Keratinocyte (primary cell): ENCODE results near the gene GOT1. TPM values are rescaled to one million over a fixed set of nuclear protein-coding genes. Genes with fewer than 3 reads are reported as not detected.

Experiments used
- DNase-seq: peaks from one replicate; pipeline ENCODE4 v3.0.0-alpha.2; 2011; ENCODE audit warnings: low read depth, missing footprints, low spot score
- FAIRE-seq: peaks from 2 replicates; lab custom pipeline; 2011; peaks lifted over from hg19 to GRCh38; lab: Jason Lieb, UNC
- H2AFZ ChIP-seq: 2 replicates; pipeline ENCODE4 v1.6.0; 2012; ENCODE audit warnings: low read length, control low read depth, inconsistent platforms; ENCODE audit not compliant: control insufficient read depth
- H3K27ac ChIP-seq: 2 replicates; pipeline ENCODE4 v1.5.1; 2011; ENCODE audit warnings: low read length; ENCODE audit not compliant: control insufficient read depth, insufficient read depth
- H3K27me3 ChIP-seq: 3 replicates; pipeline ENCODE4 v1.6.0; 2011; ENCODE audit warnings: low read length; ENCODE audit not compliant: control insufficient read depth, insufficient read depth; ENCODE audit errors: extremely low read depth
- H3K36me3 ChIP-seq, 2 experiments: 2 replicates in 1 of 2; 3 replicates in 1 of 2; pipeline ENCODE4 v1.5.1; 2011; ENCODE audit warnings: low read length in 2 of 2, mild to moderate bottlenecking in 1 of 2; ENCODE audit not compliant: control insufficient read depth in 2 of 2, insufficient read depth in 2 of 2; ENCODE audit errors: extremely low read depth in 1 of 2
- H3K4me1 ChIP-seq: 3 replicates; pipeline ENCODE4 v1.5.1; 2011; ENCODE audit warnings: low read length; ENCODE audit not compliant: control insufficient read depth, insufficient read depth; ENCODE audit errors: extremely low read depth
- H3K4me2 ChIP-seq: 3 replicates; pipeline ENCODE4 v1.6.0; 2011; ENCODE audit warnings: low read depth, low read length; ENCODE audit not compliant: control insufficient read depth, insufficient read depth; ENCODE audit errors: extremely low read depth
- H3K4me3 ChIP-seq, 3 experiments: fragments of 200-600 bp in 1 of 3; sonication (generic) in 1 of 3; 2 replicates in 2 of 3; 3 replicates in 1 of 3; pipeline ENCODE4 v1.5.1; 2011 to 2016; ENCODE audit warnings: low read length in 3 of 3, mild to moderate bottlenecking in 3 of 3, control low read depth in 2 of 3, inconsistent platforms in 1 of 3, low read depth in 1 of 3, mixed read lengths in 1 of 3, mixed run types in 1 of 3, moderate library complexity in 1 of 3; ENCODE audit not compliant: control insufficient read depth in 2 of 3, insufficient read depth in 2 of 3; ENCODE audit errors: extremely low read depth in 1 of 3
- H3K79me2 ChIP-seq: 2 replicates; pipeline ENCODE4 v1.6.0; 2012; ENCODE audit warnings: low read length; ENCODE audit not compliant: control insufficient read depth, insufficient read depth
- H3K9ac ChIP-seq: 3 replicates; pipeline ENCODE4 v1.6.0; 2011; ENCODE audit warnings: low read length; ENCODE audit not compliant: control insufficient read depth, insufficient read depth; ENCODE audit errors: extremely low read depth
- H3K9me1 ChIP-seq: 3 replicates; pipeline ENCODE4 v1.6.0; 2011; ENCODE audit warnings: low read length; ENCODE audit not compliant: control insufficient read depth, insufficient read depth; ENCODE audit errors: extremely low read depth
- H3K9me3 ChIP-seq: 2 replicates; pipeline ENCODE4 v1.5.1; 2012; ENCODE audit warnings: low read depth, low read length; ENCODE audit not compliant: control insufficient read depth
- H4K20me1 ChIP-seq: 3 replicates; pipeline ENCODE4 v1.6.0; 2011; ENCODE audit warnings: low read length; ENCODE audit not compliant: control insufficient read depth, insufficient read depth; ENCODE audit errors: extremely low read depth
- CTCF ChIP-seq, 3 experiments: IDR thresholded peaks in 1 of 3; conservative IDR thresholded peaks in 1 of 3; optimal IDR thresholded peaks in 1 of 3; 2 replicates in 2 of 3; 3 replicates in 1 of 3; pipeline versions ENCODE3 to v1.5.1; 2011; ENCODE audit warnings: low read length in 3 of 3, mild to moderate bottlenecking in 3 of 3, moderate library complexity in 2 of 3, control low read depth in 1 of 3, inconsistent platforms in 1 of 3; ENCODE audit not compliant: insufficient read depth in 2 of 3; ENCODE audit errors: extremely low read depth in 1 of 3
- EZH2 ChIP-seq: IDR thresholded peaks from one replicate; pipeline ENCODE4 v1.6.1; 2012; ENCODE audit warnings: inconsistent platforms, mild to moderate bottlenecking, low read length, moderate library complexity
- dilution Hi-C: fragments of 300-500 bp; cut with MboI; formaldehyde crosslinking; loops from one replicate; pipeline ENCODE4 v1.7.0; 2020; ENCODE audit warnings: low sequenced_read_pairs; ENCODE audit not compliant: extremely low pct_ligation_motif_present
- polyA plus RNA-seq, 5 experiments: library from polyadenylated mRNA; depleted of rRNA in 3 of 5; stranded (reverse) in 3 of 5; stranded (forward) in 1 of 5; unstranded in 1 of 5; fragments of >200 nt; gene quantifications; 1 replicate in 1 of 5; 2 replicates in 3 of 5; 3 replicates in 1 of 5; pipeline versions ENCODE4 v1.2.1 to v1.2.3, GENCODE V29; 2011 to 2012; ENCODE audit warnings: missing spikeins in 2 of 5, low read depth in 1 of 5, low replicate concordance in 1 of 5

Gene GOT1
- polyA plus RNA-seq, 1 donor (not counting 4 experiments of a cell fraction or from before 2014, with no cell fraction given): 33.3 TPM

GRCh38 chr10:99406149-99406548, 24.3 kb downstream of the GOT1 start:
- dilution Hi-C loops: no loop called here
- no peak overlapping the region for H3K4me3 ChIP-seq
- H3K27me3 ChIP-seq: no peaks in the 10 kb centered on the region
- no peaks in the 10 kb centered on the region for H3K9me3 ChIP-seq
- peaks cover 6% of the 10 kb centered on the region for H3K4me1 ChIP-seq
- no peak overlapping the region for H3K4me2 ChIP-seq
- no peak for FAIRE-seq
- no peaks in the 10 kb centered on the region for H4K20me1 ChIP-seq
- H3K79me2 ChIP-seq: peaks cover 7% of the 10 kb centered on the region
- H3K9me1 ChIP-seq: peaks cover 3% of the 10 kb centered on the region
- DNase-seq: no peak
- H2AFZ ChIP-seq: no peak overlapping the region
- H3K36me3 ChIP-seq: peaks cover 24 to 34% of the 10 kb centered on the region in 2 experiments
- TF ChIP-seq EZH2 (no peak), CTCF (optimal IDR thresholded peaks at IDR 0.05 in 1 of 3, IDR thresholded peaks at IDR 0.05 in 1 of 3, conservative IDR thresholded peaks at IDR 0.05 in 1 of 3; ENCODE audit: extremely low read depth in 1 of 3, insufficient read depth in 2 of 3, low read length in 3 of 3) (no peak)
- no peak overlapping the region for H3K27ac ChIP-seq
- H3K9ac ChIP-seq: no peak overlapping the region

GRCh38 chr10:99403674-99404073, 26.8 kb downstream of the GOT1 start:
- no peak overlapping the region for H3K4me3 ChIP-seq
- no peak overlapping the region for H3K4me2 ChIP-seq
- no peaks in the 10 kb centered on the region for H3K79me2 ChIP-seq
- no peak overlapping the region for H3K27ac ChIP-seq
- no peaks in the 10 kb centered on the region for H3K27me3 ChIP-seq
- H4K20me1 ChIP-seq: no peaks in the 10 kb centered on the region
- DNase-seq (no peak), FAIRE-seq (peak; percentile 79)
- no peak overlapping the region for H3K9ac ChIP-seq
- peaks cover 24 to 25% of the 10 kb centered on the region in 2 experiments for H3K36me3 ChIP-seq
- H3K9me3 ChIP-seq: no peaks in the 10 kb centered on the region
- dilution Hi-C loops: no loop called here
- TF ChIP-seq EZH2: no peak
- TF ChIP-seq CTCF (optimal IDR thresholded peaks at IDR 0.05 in 1 of 3, IDR thresholded peaks at IDR 0.05 in 1 of 3, conservative IDR thresholded peaks at IDR 0.05 in 1 of 3; ENCODE audit: extremely low read depth in 1 of 3, insufficient read depth in 2 of 3, low read length in 3 of 3): no peak
- H3K9me1 ChIP-seq: peaks cover 3% of the 10 kb centered on the region
- no peak overlapping the region for H2AFZ ChIP-seq
- H3K4me1 ChIP-seq: peaks cover 6% of the 10 kb centered on the region
